Measurements from ENCODE around the gene APBA2. TPM values are rescaled to one million over a fixed set of nuclear protein-coding genes. Genes with fewer than 3 reads are reported as not detected.

Gene APBA2
- total and polyA plus RNA-seq, 11 donors: 0.16 to 1.3 (median 0.40) TPM; not detected in 2

- no peaks in the 10 kb centered on the region for H3K9me3 ChIP-seq
- H3K4me1 ChIP-seq: no peaks in the 10 kb centered on the region
- TF ChIP-seq POLR2A (IDR thresholded peaks at IDR 0.05) (no peak), CTCF (IDR thresholded peaks at IDR 0.05) (peak in 1 of 12 donors; percentile 9)
- H3K4me3 ChIP-seq: no peak overlapping the region
- intact Hi-C loops (cut with DNase I): no loop called here
- 73 to 87% (median 73%) methylated on average over 8 to 12 of the region's 12 CpGs for WGBS, 4 donors
- ATAC-seq (peak in 1 of 4 donors; percentile 9), DNase-seq (no peak)
- peaks cover 0 to 19% (median 0%) of the 10 kb centered on the region in 9 donors for H3K27me3 ChIP-seq
- H3K27ac ChIP-seq: no peak overlapping the region
- no peaks in the 10 kb centered on the region for H3K36me3 ChIP-seq
These were observed 36.3 kb downstream of the APBA2 start for GRCh38 chr15:28921919-28922706.

- Histone ChIP-seq H3K36me3 (no peaks in the 10 kb centered on the region), H3K4me1 (no peaks in the 10 kb centered on the region), H3K4me3 (no peak overlapping the region), H3K27me3 (peaks cover 0 to 18% (median 0%) of the 10 kb centered on the region in 9 donors), H3K27ac (no peak overlapping the region), H3K9me3 (no peaks in the 10 kb centered on the region)
- WGBS, 4 donors: 70 to 90% (median 79%) methylated on average over 3 to 5 of the region's 5 CpGs
- TF ChIP-seq CTCF (IDR thresholded peaks at IDR 0.05) (no peak), POLR2A (IDR thresholded peaks at IDR 0.05) (no peak)
- DNase-seq: no peak
- ATAC-seq: no peak
- intact Hi-C loops (cut with DNase I): no loop called here
These were observed 36.9 kb downstream of the APBA2 start for GRCh38 chr15:28922707-28923012.

- 78 to 85% (median 78%) methylated on average over 8 of the region's 8 CpGs for WGBS, 4 donors
- no peak for ATAC-seq
- Histone ChIP-seq H3K27me3 (peaks cover 0 to 11% (median 0%) of the 10 kb centered on the region in 9 donors), H3K27ac (no peak overlapping the region), H3K36me3 (no peaks in the 10 kb centered on the region), H3K4me1 (no peaks in the 10 kb centered on the region), H3K4me3 (no peak overlapping the region), H3K9me3 (no peaks in the 10 kb centered on the region)
- no peak for DNase-seq
- TF ChIP-seq POLR2A (IDR thresholded peaks at IDR 0.05) (no peak), CTCF (IDR thresholded peaks at IDR 0.05) (no peak)
- intact Hi-C loops (cut with DNase I): no loop called here
These were observed 38.0 kb downstream of the APBA2 start for GRCh38 chr15:28923726-28924280.

- intact Hi-C loops (cut with DNase I): no loop called here
- H3K27me3 ChIP-seq: peaks cover 0 to 6% (median 0%) of the 10 kb centered on the region in 9 donors
- H3K27ac ChIP-seq: no peak overlapping the region
- TF ChIP-seq CTCF (IDR thresholded peaks at IDR 0.05) (no peak), POLR2A (IDR thresholded peaks at IDR 0.05) (no peak)
- ATAC-seq (no peak), DNase-seq (no peak)
- no peaks in the 10 kb centered on the region for H3K4me1 ChIP-seq
- H3K9me3 ChIP-seq: no peaks in the 10 kb centered on the region
- whole genome bisulfite sequencing, 4 donors: 76 to 84% (median 84%) methylated on average over 5 of the region's 5 CpGs
- no peak overlapping the region for H3K4me3 ChIP-seq
- no peaks in the 10 kb centered on the region for H3K36me3 ChIP-seq
These were observed 41.3 kb downstream of the APBA2 start for GRCh38 chr15:28927043-28927442.

Measured in heart left ventricle (tissue), 16 donors.